GM23338 (cell line): ENCODE results near the gene TGDS. TPM values are rescaled to one million over a fixed set of nuclear protein-coding genes. Genes with fewer than 3 reads are reported as not detected.

Experiments
- ATAC-seq: fragments of 200-7000 bp; cut with Tn5 transposase; 3 replicates; pipeline ENCODE4 v1.9.1; 2020
- DNase-seq: peaks from one replicate; pipeline ENCODE4 v3.0.0-alpha.2; 2015; ENCODE audit warnings: low spot score
- H2AFZ ChIP-seq: fragments of 200-600 bp; sonication (generic); 2 replicates; pipeline ENCODE4 v1.8.0; 2016; ENCODE audit warnings: antibody characterized with exemption, mild to moderate bottlenecking, moderate library complexity
- H3F3A ChIP-seq: fragments of 200-600 bp; sonication (generic); replicated peaks from 2 replicates; pipeline ENCODE4 v1.8.0; 2017; ENCODE audit warnings: antibody characterized with exemption, mixed run types, low read depth
- H3K27ac ChIP-seq: fragments of 200-600 bp; sonication (generic); 2 replicates; pipeline ENCODE4 v1.6.1; 2016; ENCODE audit warnings: low read depth
- H3K27me3 ChIP-seq: fragments of 200-600 bp; sonication (generic); 2 replicates; pipeline ENCODE4 v1.8.0; 2016; ENCODE audit warnings: mild to moderate bottlenecking, mixed run types, moderate library complexity; ENCODE audit not compliant: insufficient read depth
- H3K36me3 ChIP-seq: fragments of 200-600 bp; sonication (generic); 2 replicates; pipeline ENCODE4 v1.8.0; 2016; ENCODE audit warnings: mild to moderate bottlenecking; ENCODE audit not compliant: insufficient read depth
- H3K4me1 ChIP-seq: fragments of 200-600 bp; sonication (generic); 2 replicates; pipeline ENCODE4 v1.8.0; 2016; ENCODE audit warnings: mild to moderate bottlenecking, moderate library complexity; ENCODE audit not compliant: insufficient read depth
- H3K4me2 ChIP-seq: fragments of 200-600 bp; sonication (generic); 2 replicates; pipeline ENCODE4 v1.7.1; 2017; ENCODE audit warnings: mixed run types
- H3K4me3 ChIP-seq: fragments of 200-600 bp; sonication (generic); 2 replicates; pipeline ENCODE4 v1.6.1; 2016; ENCODE audit warnings: mixed run types
- H3K79me2 ChIP-seq: fragments of 200-600 bp; sonication (generic); replicated peaks from 2 replicates; pipeline ENCODE4 v1.8.0; 2017; ENCODE audit warnings: mild to moderate bottlenecking; ENCODE audit not compliant: insufficient read depth
- H3K9me2 ChIP-seq: fragments of 200-600 bp; sonication (generic); 2 replicates; pipeline ENCODE4 v1.8.0; 2017; ENCODE audit not compliant: insufficient read depth
- H4K20me1 ChIP-seq: fragments of 200-600 bp; sonication (generic); replicated peaks from 2 replicates; pipeline ENCODE4 v1.8.0; 2017; ENCODE audit warnings: mild to moderate bottlenecking; ENCODE audit not compliant: insufficient read depth
- H3K27ac Mint-ChIP-seq: 2 replicates; pipeline ENCODE4 v1.8.0; 2020; ENCODE audit warnings: inconsistent platforms, mild to moderate bottlenecking, moderate library complexity, mixed read lengths
- H3K27me3 Mint-ChIP-seq: 3 replicates; pipeline ENCODE4 v1.8.0; 2022; ENCODE audit warnings: low read depth, mild to moderate bottlenecking, moderate library complexity, mixed read lengths, inconsistent platforms; ENCODE audit not compliant: insufficient read depth, poor library complexity
- H3K36me3 Mint-ChIP-seq: 3 replicates; pipeline ENCODE4 v1.8.0; 2021; ENCODE audit warnings: low read depth, mild to moderate bottlenecking, inconsistent platforms, moderate library complexity, mixed read lengths
- H3K4me1 Mint-ChIP-seq: 3 replicates; pipeline ENCODE4 v1.8.0; 2020; ENCODE audit warnings: mild to moderate bottlenecking, inconsistent platforms, mixed read lengths
- H3K4me3 Mint-ChIP-seq: 3 replicates; pipeline ENCODE4 v1.8.0; 2021; ENCODE audit warnings: moderate library complexity, mild to moderate bottlenecking, inconsistent platforms, mixed read lengths
- H3K9me3 Mint-ChIP-seq: 3 replicates; pipeline ENCODE4 v1.8.0; 2020; ENCODE audit warnings: moderate library complexity, mild to moderate bottlenecking, inconsistent platforms, mixed read lengths
- CREB1 ChIP-seq: fragments of 250-450 bp; sonication (Bioruptor Pico); IDR thresholded peaks from 2 replicates; pipeline ENCODE4 v1.5.0; 2020; ENCODE audit warnings: low read depth, mild to moderate bottlenecking, moderate library complexity
- CTCF ChIP-seq, 2 experiments: fragments of 200-600 bp in 1 of 2; sonication (generic) in 1 of 2; conservative IDR thresholded peaks; 2 replicates each; pipeline versions ENCODE4 v1.5.1 to v1.6.1; 2016 to 2017; ENCODE audit warnings: antibody characterized with exemption in 2 of 2, low read depth in 2 of 2, mild to moderate bottlenecking in 2 of 2, moderate library complexity in 1 of 2
- ETS1 ChIP-seq: IDR thresholded peaks from 2 replicates; pipeline ENCODE4 v1.6.1; 2016; ENCODE audit warnings: antibody characterized with exemption
- EZH2 ChIP-seq: fragments of 200-600 bp; sonication (generic); IDR thresholded peaks from one replicate; pipeline ENCODE4 v1.8.0; 2017; ENCODE audit warnings: antibody characterized with exemption, mild to moderate bottlenecking, low read depth; ENCODE audit not compliant: unreplicated experiment
- EZH2phosphoT487 ChIP-seq: fragments of 200-600 bp; sonication (generic); IDR thresholded peaks from one replicate; pipeline ENCODE4 v1.8.1; 2018; ENCODE audit warnings: antibody characterized with exemption; ENCODE audit not compliant: unreplicated experiment
- JUNB ChIP-seq: IDR thresholded peaks from one replicate; pipeline ENCODE4 v1.6.1; 2016; ENCODE audit warnings: antibody characterized with exemption; ENCODE audit not compliant: unreplicated experiment
- NANOG ChIP-seq: IDR thresholded peaks from 2 replicates; pipeline ENCODE4 v1.6.1; 2016; ENCODE audit warnings: antibody characterized with exemption, borderline replicate concordance
- POLR2AphosphoS5 ChIP-seq: IDR thresholded peaks from 2 replicates; pipeline ENCODE4 v1.6.1; 2016; ENCODE audit warnings: antibody characterized with exemption, low read depth
- REST ChIP-seq: IDR thresholded peaks from one replicate; pipeline ENCODE4 v1.6.1; 2018; ENCODE audit warnings: antibody characterized with exemption; ENCODE audit not compliant: unreplicated experiment
- STAT1 ChIP-seq: IDR thresholded peaks from one replicate; pipeline ENCODE4 v1.6.1; 2016; ENCODE audit warnings: antibody characterized with exemption; ENCODE audit not compliant: unreplicated experiment
- ZNF114 ChIP-seq: fragments of 250-450 bp; sonication (Bioruptor Pico); IDR thresholded peaks from 2 replicates; pipeline ENCODE4 v1.5.0; 2020; ENCODE audit warnings: mild to moderate bottlenecking, moderate library complexity
- polyA plus RNA-seq: library from polyadenylated mRNA; unstranded; fragments of >200 nt; fragmentation: Nextera tagmentation; extraction: Ambion mirVana; gene quantifications from 2 replicates; pipeline ENCODE4 v1.2.1, GENCODE V29; 2016
- total RNA-seq: library from RNA; depleted of rRNA; stranded (reverse); fragments of >200 nt; shearing (Covaris generic); gene quantifications from 2 replicates; pipeline ENCODE4 v1.2.3, GENCODE V29; 2014

The TGDS gene
- total and polyA plus RNA-seq, 2 experiments from 2014 or later, result 18.4 to 19.6 TPM

- no peak overlapping the region for H3K4me3 ChIP-seq
- H3K27me3 ChIP-seq, result no peaks in the 10 kb centered on the region
- H3K36me3 Mint-ChIP-seq, result peaks cover 71% of the 10 kb centered on the region
- no peaks in the 10 kb centered on the region for H3K4me1 ChIP-seq
- peaks cover 15% of the 10 kb centered on the region; the same call in 1 of the 2 replicates for H3K79me2 ChIP-seq
- no peak overlapping the region for H3K27ac Mint-ChIP-seq
- H3K27me3 Mint-ChIP-seq, result no peaks in the 10 kb centered on the region
- no peak for TF ChIP-seq ETS1
- TF ChIP-seq JUNB, result no peak
- TF ChIP-seq EZH2, result no peak
- no peak for TF ChIP-seq STAT1
- no peak for TF ChIP-seq EZH2phosphoT487
- TF ChIP-seq NANOG, result no peak
- no peak for TF ChIP-seq CREB1 (CRISPR knock-in tag)
- no peaks in the 10 kb centered on the region for H3F3A ChIP-seq
- peaks cover 33% of the 10 kb centered on the region for H3K36me3 ChIP-seq
- no peak overlapping the region for H3K4me3 Mint-ChIP-seq
- H3K4me1 Mint-ChIP-seq, result no peaks in the 10 kb centered on the region
- ATAC-seq (no peak), DNase-seq (no peak)
- no peak overlapping the region for H3K4me2 ChIP-seq
- no peaks in the 10 kb centered on the region for H3K9me2 ChIP-seq
- H3K9me3 Mint-ChIP-seq, result no peaks in the 10 kb centered on the region; the same call in 2 of the 3 replicates
- H4K20me1 ChIP-seq, result no peaks in the 10 kb centered on the region
- H3K27ac ChIP-seq, result no peak overlapping the region
- H2AFZ ChIP-seq, result no peak overlapping the region
Measured at GRCh38 chr13:94583926-94584325, 12.0 kb downstream of the TGDS start.

GRCh38 chr13:94579063-94579462 lies 16.9 kb downstream of the TGDS start:
- no peaks in the 10 kb centered on the region for H3K9me2 ChIP-seq
- no peak for DNase-seq
- H3F3A ChIP-seq, result no peaks in the 10 kb centered on the region
- no peaks in the 10 kb centered on the region for H3K4me1 ChIP-seq
- no peak overlapping the region for H2AFZ ChIP-seq
- no peak for ATAC-seq
- H3K27ac ChIP-seq, result no peak overlapping the region
- no peaks in the 10 kb centered on the region; the same call in 1 of the 2 replicates for H4K20me1 ChIP-seq
- Mint-ChIP-seq H3K27me3 (no peaks in the 10 kb centered on the region), H3K4me3 (no peak overlapping the region), H3K4me1 (no peaks in the 10 kb centered on the region), H3K27ac (no peak overlapping the region), H3K9me3 (no peaks in the 10 kb centered on the region), H3K36me3 (peaks cover 63% of the 10 kb centered on the region)
- H3K36me3 ChIP-seq, result peaks cover 46% of the 10 kb centered on the region
- no peak overlapping the region for H3K4me3 ChIP-seq
- no peaks in the 10 kb centered on the region for H3K27me3 ChIP-seq
- no peaks in the 10 kb centered on the region for H3K79me2 ChIP-seq
- H3K4me2 ChIP-seq, result no peak overlapping the region
- TF ChIP-seq JUNB, result no peak
- TF ChIP-seq ZNF114 (CRISPR knock-in tag), result no peak
- TF ChIP-seq REST, result no peak
- TF ChIP-seq CTCF (conservative IDR thresholded peaks at IDR 0.05; ENCODE audit: low read depth in 2 of 2), result no peak
- no peak for TF ChIP-seq ETS1
- TF ChIP-seq POLR2AphosphoS5, result no peak
